ENCODE measurements around the gene MYO5B. TPM values are rescaled to one million over a fixed set of nuclear protein-coding genes. Genes with fewer than 3 reads are reported as not detected.

The MYO5B gene
- total RNA-seq, 1 experiment from 2014 or later = 32.1 TPM

- no peak overlapping the region for H3K27ac ChIP-seq (ENCODE audit: low read depth, low read length)
- POLR2A ChIA-PET = no interaction called here
- no peak overlapping the region for H3K9ac ChIP-seq (ENCODE audit: low read length)
- no peak overlapping the region for H2AFZ ChIP-seq (ENCODE audit: low read depth, low read length, poor library complexity, severe bottlenecking)
- H3K79me2 ChIP-seq (ENCODE audit: insufficient read depth, low read length) = no peaks in the 10 kb centered on the region
- no peak overlapping the region for H3K4me3 ChIP-seq (replicated peaks in 1 of 2; ENCODE audit: low read depth in 1 of 2, low read length in 2 of 2)
- no peaks in the 10 kb centered on the region for H3K9me2 ChIP-seq (ENCODE audit: insufficient read depth)
- no peaks in the 10 kb centered on the region for H4K20me1 ChIP-seq (ENCODE audit: insufficient read depth)
- intact Hi-C loops (cut with micrococcal nuclease) = no loop called here
- BruUV-seq (replicated peaks) = no TSS peak
- TF ChIP-seq, protein P1, sequence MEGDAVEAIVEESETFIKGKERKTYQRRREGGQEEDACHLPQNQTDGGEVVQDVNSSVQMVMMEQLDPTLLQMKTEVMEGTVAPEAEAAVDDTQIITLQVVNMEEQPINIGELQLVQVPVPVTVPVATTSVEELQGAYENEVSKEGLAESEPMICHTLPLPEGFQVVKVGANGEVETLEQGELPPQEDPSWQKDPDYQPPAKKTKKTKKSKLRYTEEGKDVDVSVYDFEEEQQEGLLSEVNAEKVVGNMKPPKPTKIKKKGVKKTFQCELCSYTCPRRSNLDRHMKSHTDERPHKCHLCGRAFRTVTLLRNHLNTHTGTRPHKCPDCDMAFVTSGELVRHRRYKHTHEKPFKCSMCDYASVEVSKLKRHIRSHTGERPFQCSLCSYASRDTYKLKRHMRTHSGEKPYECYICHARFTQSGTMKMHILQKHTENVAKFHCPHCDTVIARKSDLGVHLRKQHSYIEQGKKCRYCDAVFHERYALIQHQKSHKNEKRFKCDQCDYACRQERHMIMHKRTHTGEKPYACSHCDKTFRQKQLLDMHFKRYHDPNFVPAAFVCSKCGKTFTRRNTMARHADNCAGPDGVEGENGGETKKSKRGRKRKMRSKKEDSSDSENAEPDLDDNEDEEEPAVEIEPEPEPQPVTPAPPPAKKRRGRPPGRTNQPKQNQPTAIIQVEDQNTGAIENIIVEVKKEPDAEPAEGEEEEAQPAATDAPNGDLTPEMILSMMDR (IDR thresholded peaks at IDR 0.05 in 2 of 3, conservative IDR thresholded peaks at IDR 0.05 in 1 of 3; ENCODE audit: borderline replicate concordance in 1 of 3, insufficient read depth in 1 of 3, low read depth in 2 of 3, low read length in 2 of 3) = no peak
- TF ChIP-seq CBX3 (IDR thresholded peaks at IDR 0.05; ENCODE audit: low read depth) (no peak), CEBPB (IDR thresholded peaks at IDR 0.05; ENCODE audit: low read depth) (no peak), POLR2A (IDR thresholded peaks at IDR 0.05; ENCODE audit: borderline replicate concordance, extremely low read depth, insufficient read depth, insufficient read length) (no peak), ZBTB33 (IDR thresholded peaks at IDR 0.05; ENCODE audit: extremely low read depth, insufficient replicate concordance, low read length) (no peak), TCF7L2 (IDR thresholded peaks at IDR 0.05; ENCODE audit: borderline replicate concordance, extremely low read depth, insufficient read depth, insufficient read length) (no peak), REST (IDR thresholded peaks at IDR 0.05; ENCODE audit: low read depth) (no peak), POLR2AphosphoS5 (IDR thresholded peaks at IDR 0.05; ENCODE audit: low read depth, low read length) (no peak), SP1 (IDR thresholded peaks at IDR 0.05; ENCODE audit: low read depth) (no peak), SIN3A (IDR thresholded peaks at IDR 0.05; ENCODE audit: low read depth) (no peak), RAD21 (IDR thresholded peaks at IDR 0.05; ENCODE audit: low read depth) (no peak), JUND (IDR thresholded peaks at IDR 0.05) (no peak), ZFX (IDR thresholded peaks at IDR 0.05) (no peak), EZH2phosphoT487 (IDR thresholded peaks at IDR 0.05; ENCODE audit: borderline replicate concordance) (no peak), YY1 (IDR thresholded peaks at IDR 0.05; ENCODE audit: extremely low read depth, insufficient replicate concordance, low read depth, low read length) (no peak), EGR1 (IDR thresholded peaks at IDR 0.05; ENCODE audit: low read depth) (no peak), ZNF274 (IDR thresholded peaks at IDR 0.05; ENCODE audit: low read depth, low read length) (no peak)
- TF ChIP-seq, protein P2, sequence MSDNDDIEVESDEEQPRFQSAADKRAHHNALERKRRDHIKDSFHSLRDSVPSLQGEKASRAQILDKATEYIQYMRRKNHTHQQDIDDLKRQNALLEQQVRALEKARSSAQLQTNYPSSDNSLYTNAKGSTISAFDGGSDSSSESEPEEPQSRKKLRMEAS (IDR thresholded peaks at IDR 0.05) = no peak
- TF ChIP-seq, protein P3, sequence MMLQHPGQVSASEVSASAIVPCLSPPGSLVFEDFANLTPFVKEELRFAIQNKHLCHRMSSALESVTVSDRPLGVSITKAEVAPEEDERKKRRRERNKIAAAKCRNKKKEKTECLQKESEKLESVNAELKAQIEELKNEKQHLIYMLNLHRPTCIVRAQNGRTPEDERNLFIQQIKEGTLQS (IDR thresholded peaks at IDR 0.05) = no peak
- H3K36me3 ChIP-seq (ENCODE audit: control insufficient read depth in 1 of 2, insufficient read depth in 2 of 2, low read length in 2 of 2) = no peaks in the 10 kb centered on the region
- RAD21 ChIA-PET (ENCODE audit: low non-redundant PET in 1 of 2, low total read pairs in 2 of 2, uncharacterized antibody in 2 of 2, unreplicated experiment in 2 of 2) = no interaction called here
- H3K9me3 ChIP-seq (ENCODE audit: control insufficient read depth in 1 of 2, insufficient read depth in 1 of 2, low read depth in 1 of 2, low read length in 2 of 2) = no peaks in the 10 kb centered on the region
- CTCF ChIA-PET = no interaction called here
- H3K27me3 ChIP-seq (ENCODE audit: insufficient read depth, low read length) = no peaks in the 10 kb centered on the region
- DNase-seq (ENCODE audit: low read depth, low spot score) = no peak
- ATAC-seq = no peak
- no peak overlapping the region for H3K4me2 ChIP-seq (ENCODE audit: low read length)
- peaks cover 0 to 6% of the 10 kb centered on the region in 2 experiments; a peak in 1 of 4 replicates for H3K4me1 ChIP-seq (ENCODE audit: control insufficient read depth in 1 of 2, insufficient read depth in 2 of 2, low read length in 2 of 2)
Measured at GRCh38 chr18:50171406-50171805, 23.5 kb downstream of the MYO5B start.
